GM12801 (cell line): Measurements from ENCODE around the gene HBS1L.

Experiments used
- CTCF ChIP-seq: IDR thresholded peaks from one replicate; pipeline ENCODE4 v1.5.1; 2011; ENCODE audit warnings: control low read depth; ENCODE audit not compliant: insufficient read length; ENCODE audit errors: extremely low read depth

Gene HBS1L

GRCh38 chr6:135064586-135064985 lies 10.0 kb upstream of the HBS1L start:
- TF ChIP-seq CTCF = no peak

GRCh38 chr6:135063926-135064325 lies 9.3 kb upstream of the HBS1L start:
- TF ChIP-seq CTCF = no peak

GRCh38 chr6:135062735-135063134 lies 8.1 kb upstream of the HBS1L start:
- no peak for TF ChIP-seq CTCF

DNA sequence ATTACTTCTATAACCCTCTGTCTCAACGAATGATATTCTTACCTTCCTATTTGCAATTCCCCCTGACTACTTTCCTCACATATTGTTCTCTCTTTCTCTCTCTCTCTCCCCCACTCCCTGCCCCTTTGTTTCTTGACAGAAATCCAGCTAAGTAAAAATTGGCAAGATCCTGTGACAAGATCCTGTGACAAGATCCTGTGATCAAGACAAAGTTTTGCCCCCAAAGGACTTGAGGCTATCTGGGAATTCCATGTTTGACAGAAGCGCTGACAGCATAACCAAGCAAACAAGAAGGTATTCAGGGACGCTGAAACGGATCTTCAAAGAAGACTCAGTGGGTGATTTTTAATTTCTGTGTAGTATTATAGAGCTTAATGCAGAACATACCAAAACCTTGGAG lies 5.5 kb upstream of the HBS1L start:
- TF ChIP-seq CTCF = no peak

DNA sequence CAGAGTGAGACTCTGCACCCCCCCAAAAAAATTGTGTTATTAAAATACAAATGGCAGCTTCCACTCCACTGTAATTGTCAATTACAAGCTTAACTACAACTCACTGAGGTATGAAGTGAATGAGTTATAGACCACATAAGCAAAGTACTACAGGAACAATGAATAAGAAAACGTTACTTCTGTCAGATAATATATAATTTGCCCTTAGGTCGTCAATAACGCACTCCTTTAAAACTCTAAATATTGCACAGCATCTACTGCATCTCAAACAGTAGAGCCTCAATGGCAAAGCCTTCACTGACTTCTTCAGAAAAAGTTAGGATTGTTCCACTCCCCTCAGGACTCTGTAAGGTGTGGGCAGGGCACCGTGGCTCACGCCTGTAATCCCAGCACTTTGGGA lies 2.0 kb upstream of the HBS1L start:
- no peak for TF ChIP-seq CTCF

- TF ChIP-seq CTCF = no peak
Measured at GRCh38 chr6:135054226-135054568, 425 bp downstream of the HBS1L start.

- TF ChIP-seq CTCF = no peak
Measured at GRCh38 chr6:135053406-135053805, 1.2 kb downstream of the HBS1L start.

DNA sequence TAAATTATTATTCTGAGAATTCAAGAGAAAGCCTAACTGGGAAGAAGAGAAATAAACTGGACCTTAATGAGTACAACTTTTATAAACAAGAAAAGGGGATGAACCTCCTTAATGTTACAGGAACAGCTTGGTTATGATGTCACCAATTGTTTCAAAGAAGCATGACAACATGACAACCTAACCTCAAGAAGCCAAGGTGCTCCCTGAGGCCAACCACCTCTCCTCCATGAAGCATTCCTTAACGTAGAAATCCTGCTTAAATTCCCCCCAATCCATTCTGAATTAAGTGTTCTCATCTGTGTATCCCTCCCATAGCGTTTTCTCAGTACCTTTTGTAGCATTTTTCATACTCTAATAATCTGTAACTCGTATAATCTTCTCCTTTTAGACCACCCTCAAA lies 1.7 kb downstream of the HBS1L start:
- TF ChIP-seq CTCF = no peak
